HEK293T (cell line): Measurements from ENCODE around the gene KMT5C.

Experiments
- BHLHE40 ChIP-seq: fragments of 450-650 bp; IDR thresholded peaks from 2 replicates; pipeline ENCODE4 v1.6.1; 2016; ENCODE audit warnings: mild to moderate bottlenecking, moderate library complexity, borderline replicate concordance
- ELF4 ChIP-seq: fragments of 450-650 bp; IDR thresholded peaks from 2 replicates; pipeline ENCODE4 v1.6.1; 2017; ENCODE audit warnings: antibody characterized with exemption
- FOXK2 ChIP-seq: fragments of 450-650 bp; IDR thresholded peaks from 2 replicates; pipeline ENCODE4 v1.6.1; 2016; ENCODE audit warnings: mild to moderate bottlenecking
- FOXM1 ChIP-seq: fragments of 450-650 bp; IDR thresholded peaks from 2 replicates; pipeline ENCODE4 v1.6.1; 2017; ENCODE audit warnings: mild to moderate bottlenecking, borderline replicate concordance
- HDGF ChIP-seq: fragments of 450-650 bp; IDR thresholded peaks from 2 replicates; pipeline ENCODE4 v1.6.1; 2017; ENCODE audit warnings: antibody characterized with exemption, borderline replicate concordance
- SP1 ChIP-seq: fragments of 450-650 bp; IDR thresholded peaks from 2 replicates; pipeline ENCODE4 v1.6.1; 2017
- SUZ12 ChIP-seq: fragments of 450-650 bp; IDR thresholded peaks from 2 replicates; pipeline ENCODE4 v1.6.1; 2016; ENCODE audit warnings: mild to moderate bottlenecking
- TARDBP ChIP-seq: fragments of 450-650 bp; IDR thresholded peaks from 2 replicates; pipeline ENCODE4 v1.6.1; 2016
- ZNF384 ChIP-seq: fragments of 450-650 bp; IDR thresholded peaks from 2 replicates; pipeline ENCODE4 v1.6.1; 2016
- TF ChIP-seq, protein P1 (sequence below): fragments of 450-650 bp; IDR thresholded peaks from 2 replicates; pipeline ENCODE4 v1.6.1; 2016

DNA sequence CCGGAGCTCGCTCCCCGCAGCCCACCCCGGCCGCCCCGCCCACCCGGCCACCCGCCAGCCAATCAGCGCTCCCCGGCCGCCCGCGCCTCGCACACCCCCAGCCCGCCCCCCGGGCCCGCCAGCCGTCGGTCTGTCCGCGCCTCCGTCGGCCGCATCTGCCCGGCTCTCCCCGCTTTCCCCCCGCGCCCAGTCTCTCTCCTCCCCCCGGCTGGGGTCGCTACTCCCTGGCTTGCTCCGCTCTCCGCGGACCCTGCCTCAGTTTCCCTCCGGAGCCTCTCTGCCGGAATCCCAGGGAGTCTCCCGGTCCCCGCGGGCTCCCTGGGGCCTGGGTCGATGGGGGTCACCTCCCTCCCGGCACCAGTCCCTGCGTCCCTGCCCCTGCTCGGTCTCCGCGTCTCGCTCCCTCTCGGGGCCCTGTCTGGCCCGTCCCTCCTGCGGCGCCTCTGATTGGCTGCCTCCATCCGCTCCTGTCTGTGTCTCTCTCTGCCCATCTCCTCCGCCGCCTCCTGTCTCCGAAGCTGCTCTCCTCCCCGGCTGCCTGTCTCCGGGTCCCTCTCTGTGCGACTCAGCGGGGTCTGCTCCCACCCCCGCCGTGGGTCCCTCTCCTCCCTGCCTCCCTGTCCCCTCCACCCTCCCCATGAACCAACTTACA, 30.1 kb downstream of the KMT5C start:
- TF ChIP-seq HDGF (no peak), FOXM1 (no peak), SUZ12 (no peak), ZNF384 (no peak), SP1 (no peak), TARDBP (no peak), ELF4 (no peak), BHLHE40 (no peak), FOXK2 (no peak)
- TF ChIP-seq, protein P1, sequence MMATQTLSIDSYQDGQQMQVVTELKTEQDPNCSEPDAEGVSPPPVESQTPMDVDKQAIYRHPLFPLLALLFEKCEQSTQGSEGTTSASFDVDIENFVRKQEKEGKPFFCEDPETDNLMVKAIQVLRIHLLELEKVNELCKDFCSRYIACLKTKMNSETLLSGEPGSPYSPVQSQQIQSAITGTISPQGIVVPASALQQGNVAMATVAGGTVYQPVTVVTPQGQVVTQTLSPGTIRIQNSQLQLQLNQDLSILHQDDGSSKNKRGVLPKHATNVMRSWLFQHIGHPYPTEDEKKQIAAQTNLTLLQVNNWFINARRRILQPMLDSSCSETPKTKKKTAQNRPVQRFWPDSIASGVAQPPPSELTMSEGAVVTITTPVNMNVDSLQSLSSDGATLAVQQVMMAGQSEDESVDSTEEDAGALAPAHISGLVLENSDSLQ: no peak
